HFFc6 (cell line): Measurements from ENCODE around the gene SBF1. TPM values are rescaled to one million over a fixed set of nuclear protein-coding genes. Genes with fewer than 3 reads are reported as not detected.

ENCODE experiments used
- DNase-seq: peaks from one replicate; pipeline ENCODE4 v3.0.0-alpha.2; 2018
- H3K27ac Mint-ChIP-seq: 2 replicates; pipeline ENCODE4 v1.8.0; 2020; ENCODE audit warnings: mild to moderate bottlenecking, mixed read lengths
- H3K27me3 Mint-ChIP-seq: 2 replicates; pipeline ENCODE4 v1.8.0; 2021; ENCODE audit warnings: mild to moderate bottlenecking, moderate library complexity, mixed read lengths; ENCODE audit not compliant: insufficient read depth
- H3K36me3 Mint-ChIP-seq: 2 replicates; pipeline ENCODE4 v1.8.0; 2021; ENCODE audit warnings: low read depth, mixed read lengths
- H3K4me1 Mint-ChIP-seq: 2 replicates; pipeline ENCODE4 v1.8.0; 2020; ENCODE audit warnings: low read depth, mixed read lengths
- H3K4me3 Mint-ChIP-seq: 2 replicates; pipeline ENCODE4 v1.8.0; 2020; ENCODE audit warnings: mild to moderate bottlenecking, moderate library complexity, mixed read lengths
- H3K9me3 Mint-ChIP-seq: 2 replicates; pipeline ENCODE4 v1.8.0; 2020; ENCODE audit warnings: mild to moderate bottlenecking, mixed read lengths
- CTCF ChIP-seq: fragments of 200-600 bp; sonication (generic); IDR thresholded peaks from 2 replicates; pipeline ENCODE4 v1.5.0; 2021; ENCODE audit warnings: antibody characterized with exemption, mild to moderate bottlenecking
- total RNA-seq, 6 experiments: library from RNA; stranded (reverse); fragmentation: NEBNext Ultra II Directional; extraction: Animal tissue kit (Norgen Biotek cat#: 25700); gene quantifications; 2 replicates in 1 of 6; 3 replicates in 5 of 6; pipeline ENCODE4 v1.2.3, GENCODE V29; 2021

Gene SBF1
- total RNA-seq, 6 experiments from 2014 or later, result 63.9 to 76.7 (median 71.2) TPM

- no peaks in the 10 kb centered on the region for H3K9me3 Mint-ChIP-seq
- no peak overlapping the region for H3K4me3 Mint-ChIP-seq
- H3K36me3 Mint-ChIP-seq, result peaks cover 20% of the 10 kb centered on the region
- H3K27me3 Mint-ChIP-seq, result peaks cover 7% of the 10 kb centered on the region
- H3K4me1 Mint-ChIP-seq, result peaks cover 17% of the 10 kb centered on the region
- no peak for TF ChIP-seq CTCF
- peak overlapping the region; percentile 41 for H3K27ac Mint-ChIP-seq
- no peak for DNase-seq
Observed at GRCh38 chr22:50396751-50397370, 78.0 kb downstream of the SBF1 start.

Other genes starting within 250 kb of the SBF1 start
- gene TUBGCP6, start 230.0 kb downstream of the SBF1 start, total RNA-seq, result 10 to 100 TPM; 20.1 to 26.8 (median 21.7) TPM
- 10 to 100 TPM; 24.2 to 30.9 (median 28.9) TPM for gene HDAC10, start 223.8 kb downstream of the SBF1 start, total RNA-seq
- 10 to 100 TPM; 31.4 to 39.5 (median 34.1) TPM for gene MAPK12, start 213.4 kb downstream of the SBF1 start, total RNA-seq
- gene MAPK11, start 204.7 kb downstream of the SBF1 start, total RNA-seq, result 10 to 100 TPM in 1 of 6 experiments, 1 to 10 TPM in 5; 6.0 to 10.2 (median 7.8) TPM
- 100 to 1,000 TPM; 280 to 370 (median 291) TPM for gene PLXNB2, start 167.4 kb downstream of the SBF1 start, total RNA-seq
- 1 to 10 TPM; 1.4 to 2.5 (median 1.9) TPM for gene DENND6B, start 148.0 kb downstream of the SBF1 start, total RNA-seq
- 10 to 100 TPM; 41.9 to 47.0 (median 43.6) TPM for gene PPP6R2, start 131.7 kb downstream of the SBF1 start, total RNA-seq
- gene ADM2, start 6.5 kb upstream of the SBF1 start, total RNA-seq, result 1 to 10 TPM in 5 of 6 experiments, under 1 TPM in 1; 0.91 to 3.4 (median 1.2) TPM
- gene MIOX, start 11.8 kb upstream of the SBF1 start, total RNA-seq, result not detected
- gene LMF2, start 32.7 kb upstream of the SBF1 start, total RNA-seq, result 100 to 1,000 TPM; 110 to 133 (median 118) TPM
- 10 to 100 TPM; 31.7 to 54.1 (median 50.0) TPM for gene NCAPH2, start 33.2 kb upstream of the SBF1 start, total RNA-seq
- 10 to 100 TPM in 2 of 6 experiments, 1 to 10 TPM in 4; 2.7 to 11.1 (median 9.7) TPM for gene SCO2, start 50.6 kb upstream of the SBF1 start, total RNA-seq
- 1 to 10 TPM in 5 of 6 experiments, under 1 TPM in 1; 0.95 to 2.1 (median 1.3) TPM for gene TYMP, start 55.0 kb upstream of the SBF1 start, total RNA-seq
- under 1 TPM in 1 of 6 experiments, not detected in 5; 0.05 TPM for gene KLHDC7B, start 70.9 kb upstream of the SBF1 start, total RNA-seq
- not detected for gene SYCE3, start 87.9 kb upstream of the SBF1 start, total RNA-seq
- 1 to 10 TPM in 5 of 6 experiments, under 1 TPM in 1; 0.82 to 3.0 (median 1.5) TPM for gene CPT1B, start 103.4 kb upstream of the SBF1 start, total RNA-seq
- 10 to 100 TPM; 21.1 to 26.2 (median 25.2) TPM for gene CHKB, start 107.8 kb upstream of the SBF1 start, total RNA-seq
- gene MAPK8IP2, start 125.8 kb upstream of the SBF1 start, total RNA-seq, result under 1 TPM; 0.14 to 0.25 (median 0.15) TPM
- 10 to 100 TPM; 28.0 to 35.4 (median 30.6) TPM for gene ARSA, start 153.1 kb upstream of the SBF1 start, total RNA-seq
- gene SHANK3, start 197.8 kb upstream of the SBF1 start, total RNA-seq, result under 1 TPM; 0.65 to 0.97 (median 0.68) TPM